Muscle layer of duodenum (tissue), 2 donors: ENCODE measurements around the gene PRKAR2A.
"Not testable (repeated sequence)": the region's sequence is repeated elsewhere in the genome, so short reads cannot be mapped to it uniquely, and the experiment has no call there.

Experiments used
- H3K27ac ChIP-seq: one replicate; pipeline ENCODE4 v1.7.0; 2013; ENCODE audit warnings: mild to moderate bottlenecking, low read length
- H3K27me3 ChIP-seq: one replicate; pipeline ENCODE4 v1.7.0; 2013; ENCODE audit warnings: low read depth, mild to moderate bottlenecking, control low read depth, low read length
- H3K36me3 ChIP-seq, 2 donors: one replicate each; pipeline ENCODE4 v1.7.0; 2013; ENCODE audit warnings: low read length in 2 of 2, control low read depth in 1 of 2, mild to moderate bottlenecking in 1 of 2; ENCODE audit not compliant: insufficient read depth in 2 of 2, control insufficient read depth in 1 of 2
- H3K4me1 ChIP-seq, 2 donors: one replicate each; pipeline ENCODE4 v1.7.0; 2013; ENCODE audit warnings: low read length in 2 of 2, mild to moderate bottlenecking in 2 of 2, control low read depth in 1 of 2, moderate library complexity in 1 of 2; ENCODE audit not compliant: insufficient read depth in 2 of 2, control insufficient read depth in 1 of 2
- H3K4me3 ChIP-seq, 2 donors: one replicate each; pipeline ENCODE4 v1.7.0; 2013; ENCODE audit warnings: low read length in 2 of 2, low read depth in 1 of 2, mild to moderate bottlenecking in 1 of 2
- H3K9me3 ChIP-seq, 2 donors: one replicate each; pipeline ENCODE4 v1.7.0; 2013; ENCODE audit warnings: low read length in 2 of 2, control low read depth in 1 of 2, mild to moderate bottlenecking in 1 of 2; ENCODE audit not compliant: control insufficient read depth in 1 of 2
- donor health status: healthy.

The PRKAR2A gene

GRCh38 chr3:48770192-48770502 is 77.5 kb downstream of the PRKAR2A start:
- peaks cover 22 to 28% of the 10 kb centered on the region in 2 donors for H3K36me3 ChIP-seq
- H3K27me3 ChIP-seq = no peaks in the 10 kb centered on the region
- H3K27ac ChIP-seq = no peak overlapping the region
- no peak overlapping the region for H3K4me3 ChIP-seq
- H3K9me3 ChIP-seq = no peaks in the 10 kb centered on the region
- H3K4me1 ChIP-seq = no peaks in the 10 kb centered on the region

- Histone ChIP-seq H3K4me3 (no peak overlapping the region), H3K27me3 (no peaks in the 10 kb centered on the region), H3K36me3 (peaks cover 4 to 24% of the 10 kb centered on the region in 2 donors), H3K9me3 (no peaks in the 10 kb centered on the region), H3K27ac (no peak overlapping the region), H3K4me1 (no peaks in the 10 kb centered on the region)
Observed at GRCh38 chr3:48765376-48765775, 82.3 kb downstream of the PRKAR2A start.

- Histone ChIP-seq H3K27me3 (no peaks in the 10 kb centered on the region), H3K27ac (no peak overlapping the region), H3K9me3 (no peaks in the 10 kb centered on the region), H3K4me3 (no peak overlapping the region), H3K4me1 (no peaks in the 10 kb centered on the region), H3K36me3 (peaks cover 11 to 22% of the 10 kb centered on the region in 2 donors)
Observed at GRCh38 chr3:48762816-48763215, 84.9 kb downstream of the PRKAR2A start.

- not testable (repeated sequence) for H3K27me3 ChIP-seq, H3K9me3 ChIP-seq, H3K4me1 ChIP-seq, H3K27ac ChIP-seq, H3K4me3 ChIP-seq
- H3K36me3 ChIP-seq = peaks cover 18 to 20% of the 10 kb centered on the region in 2 donors
Observed at GRCh38 chr3:48759991-48760540, 87.6 kb downstream of the PRKAR2A start.

- H3K27ac ChIP-seq, H3K27me3 ChIP-seq, H3K4me1 ChIP-seq, H3K9me3 ChIP-seq, H3K4me3 ChIP-seq: not testable (repeated sequence)
- peaks cover 13 to 20% of the 10 kb centered on the region in 2 donors for H3K36me3 ChIP-seq
Observed at GRCh38 chr3:48759531-48759930, 88.1 kb downstream of the PRKAR2A start.

GRCh38 chr3:48759071-48759470 is 88.6 kb downstream of the PRKAR2A start:
- Histone ChIP-seq H3K27me3 (no peaks in the 10 kb centered on the region), H3K4me3 (no peak overlapping the region), H3K36me3 (peaks cover 8 to 17% of the 10 kb centered on the region in 2 donors), H3K27ac (no peak overlapping the region), H3K4me1 (no peaks in the 10 kb centered on the region), H3K9me3 (no peaks in the 10 kb centered on the region)

- H3K27ac ChIP-seq = no peak overlapping the region
- no peaks in the 10 kb centered on the region for H3K9me3 ChIP-seq
- H3K36me3 ChIP-seq = peaks cover 9 to 17% of the 10 kb centered on the region in 2 donors
- no peaks in the 10 kb centered on the region for H3K27me3 ChIP-seq
- no peak overlapping the region for H3K4me3 ChIP-seq
- no peaks in the 10 kb centered on the region for H3K4me1 ChIP-seq
Observed at GRCh38 chr3:48756640-48757039, 91.0 kb downstream of the PRKAR2A start.

GRCh38 chr3:48750856-48751255 is 96.8 kb downstream of the PRKAR2A start:
- peaks cover 0 to 8% of the 10 kb centered on the region in 2 donors for H3K4me1 ChIP-seq
- no peaks in the 10 kb centered on the region for H3K9me3 ChIP-seq
- H3K4me3 ChIP-seq = no peak overlapping the region
- no peak overlapping the region for H3K27ac ChIP-seq
- H3K36me3 ChIP-seq = peaks cover 14 to 36% of the 10 kb centered on the region in 2 donors
- no peaks in the 10 kb centered on the region for H3K27me3 ChIP-seq

GRCh38 chr3:48748754-48749153 is 98.9 kb downstream of the PRKAR2A start:
- peaks cover 0 to 8% of the 10 kb centered on the region in 2 donors for H3K4me1 ChIP-seq
- H3K27me3 ChIP-seq = no peaks in the 10 kb centered on the region
- H3K36me3 ChIP-seq = peaks cover 14 to 40% of the 10 kb centered on the region in 2 donors
- H3K4me3 ChIP-seq = no peak overlapping the region
- no peaks in the 10 kb centered on the region for H3K9me3 ChIP-seq
- H3K27ac ChIP-seq = no peak overlapping the region

- peaks cover 0 to 8% of the 10 kb centered on the region in 2 donors for H3K4me1 ChIP-seq
- no peaks in the 10 kb centered on the region for H3K27me3 ChIP-seq
- H3K4me3 ChIP-seq = no peak overlapping the region
- no peak overlapping the region for H3K27ac ChIP-seq
- H3K9me3 ChIP-seq = no peaks in the 10 kb centered on the region
- peaks cover 14 to 40% of the 10 kb centered on the region in 2 donors for H3K36me3 ChIP-seq
Observed at GRCh38 chr3:48747706-48748105, 100.0 kb downstream of the PRKAR2A start.

GRCh38 chr3:48747015-48747615 is 100.6 kb downstream of the PRKAR2A start:
- Histone ChIP-seq H3K4me3 (no peak overlapping the region), H3K27ac (no peak overlapping the region)

GRCh38 chr3:48743773-48744172 is 103.9 kb downstream of the PRKAR2A start:
- no peak overlapping the region for H3K4me3 ChIP-seq
- peaks cover 5 to 19% of the 10 kb centered on the region in 2 donors for H3K36me3 ChIP-seq
- H3K9me3 ChIP-seq = no peaks in the 10 kb centered on the region
- no peak overlapping the region for H3K27ac ChIP-seq
- peaks cover 17 to 27% of the 10 kb centered on the region in 2 donors for H3K4me1 ChIP-seq
- H3K27me3 ChIP-seq = no peaks in the 10 kb centered on the region

More at GRCh38 chr3:48747015-48747615, 100.6 kb downstream of the PRKAR2A start:
- no peaks in the 10 kb centered on the region for H3K27me3 ChIP-seq
- no peaks in the 10 kb centered on the region for H3K9me3 ChIP-seq
- H3K36me3 ChIP-seq = peaks cover 14 to 40% of the 10 kb centered on the region in 2 donors
- peaks cover 0 to 8% of the 10 kb centered on the region in 2 donors for H3K4me1 ChIP-seq
